IPS-20b (cell line): Measurements from ENCODE around the gene PDE6A.

Experiments
- H3K27ac ChIP-seq: one replicate; pipeline ENCODE4 v1.5.1; 2013; ENCODE audit warnings: low read length
- H3K27me3 ChIP-seq: 2 replicates; pipeline ENCODE4 v1.6.1; 2013; ENCODE audit warnings: mild to moderate bottlenecking, low read length, inconsistent platforms; ENCODE audit not compliant: insufficient read depth
- H3K36me3 ChIP-seq: 2 replicates; pipeline ENCODE4 v1.6.1; 2013; ENCODE audit warnings: low read depth, mild to moderate bottlenecking, inconsistent platforms, low read length, moderate library complexity; ENCODE audit not compliant: insufficient read depth
- H3K4me1 ChIP-seq: 2 replicates; pipeline ENCODE4 v1.6.1; 2013; ENCODE audit warnings: mild to moderate bottlenecking, control low read depth, inconsistent platforms, low read length, moderate library complexity; ENCODE audit not compliant: insufficient read depth
- H3K4me3 ChIP-seq: 2 replicates; pipeline ENCODE4 v1.5.1; 2013; ENCODE audit warnings: mild to moderate bottlenecking, low read length, inconsistent platforms
- H3K9ac ChIP-seq: 2 replicates; pipeline ENCODE4 v1.6.1; 2013; ENCODE audit warnings: low read depth, mild to moderate bottlenecking, inconsistent platforms, low read length, moderate library complexity
- H3K9me3 ChIP-seq: 2 replicates; pipeline ENCODE4 v1.6.1; 2013; ENCODE audit warnings: mild to moderate bottlenecking, low read depth, low read length, inconsistent platforms; ENCODE audit not compliant: insufficient read depth

PDE6A gene

GRCh38 chr5:149902177-149902576 is 42.4 kb downstream of the PDE6A start:
- no peak overlapping the region for H3K9ac ChIP-seq
- H3K4me3 ChIP-seq, result no peak overlapping the region
- H3K27ac ChIP-seq, result no peak overlapping the region

GRCh38 chr5:149901511-149901910 is 43.1 kb downstream of the PDE6A start:
- Histone ChIP-seq H3K36me3 (no peaks in the 10 kb centered on the region), H3K9ac (no peak overlapping the region), H3K9me3 (no peaks in the 10 kb centered on the region), H3K4me1 (no peaks in the 10 kb centered on the region), H3K27me3 (no peaks in the 10 kb centered on the region), H3K27ac (no peak overlapping the region), H3K4me3 (no peak overlapping the region)

More at GRCh38 chr5:149902177-149902576, 42.4 kb downstream of the PDE6A start:
- no peaks in the 10 kb centered on the region for H3K27me3 ChIP-seq
- no peaks in the 10 kb centered on the region for H3K36me3 ChIP-seq
- H3K9me3 ChIP-seq, result no peaks in the 10 kb centered on the region
- H3K4me1 ChIP-seq, result no peaks in the 10 kb centered on the region

- Histone ChIP-seq H3K4me1 (no peaks in the 10 kb centered on the region), H3K9me3 (no peaks in the 10 kb centered on the region), H3K27ac (no peak overlapping the region), H3K4me3 (no peak overlapping the region), H3K9ac (no peak overlapping the region), H3K36me3 (no peaks in the 10 kb centered on the region), H3K27me3 (no peaks in the 10 kb centered on the region)
Observed at GRCh38 chr5:149900390-149900789, 44.2 kb downstream of the PDE6A start.

GRCh38 chr5:149898811-149899210 is 45.8 kb downstream of the PDE6A start:
- Histone ChIP-seq H3K27ac (no peak overlapping the region), H3K9ac (no peak overlapping the region), H3K4me1 (no peaks in the 10 kb centered on the region), H3K27me3 (no peaks in the 10 kb centered on the region), H3K36me3 (no peaks in the 10 kb centered on the region), H3K9me3 (no peaks in the 10 kb centered on the region), H3K4me3 (no peak overlapping the region)

GRCh38 chr5:149895416-149896345 is 48.9 kb downstream of the PDE6A start:
- Histone ChIP-seq H3K36me3 (no peaks in the 10 kb centered on the region), H3K27me3 (no peaks in the 10 kb centered on the region), H3K4me1 (no peaks in the 10 kb centered on the region), H3K9ac (no peak overlapping the region), H3K4me3 (no peak overlapping the region), H3K9me3 (no peaks in the 10 kb centered on the region), H3K27ac (no peak overlapping the region)

GRCh38 chr5:149894237-149894636 is 50.4 kb downstream of the PDE6A start:
- Histone ChIP-seq H3K4me1 (no peaks in the 10 kb centered on the region), H3K9me3 (no peaks in the 10 kb centered on the region), H3K27me3 (no peaks in the 10 kb centered on the region), H3K4me3 (no peak overlapping the region), H3K36me3 (no peaks in the 10 kb centered on the region), H3K27ac (no peak overlapping the region), H3K9ac (no peak overlapping the region)

- Histone ChIP-seq H3K9me3 (no peaks in the 10 kb centered on the region), H3K27me3 (no peaks in the 10 kb centered on the region), H3K36me3 (no peaks in the 10 kb centered on the region), H3K27ac (no peak overlapping the region), H3K9ac (no peak overlapping the region), H3K4me3 (no peak overlapping the region), H3K4me1 (no peaks in the 10 kb centered on the region)
Observed at GRCh38 chr5:149893403-149893931, 51.1 kb downstream of the PDE6A start.

GRCh38 chr5:149892594-149892993 is 52.0 kb downstream of the PDE6A start:
- no peak overlapping the region for H3K27ac ChIP-seq
- H3K9me3 ChIP-seq, result no peaks in the 10 kb centered on the region
- H3K36me3 ChIP-seq, result no peaks in the 10 kb centered on the region
- no peaks in the 10 kb centered on the region for H3K27me3 ChIP-seq
- no peak overlapping the region for H3K9ac ChIP-seq
- no peaks in the 10 kb centered on the region for H3K4me1 ChIP-seq
- no peak overlapping the region for H3K4me3 ChIP-seq

- Histone ChIP-seq H3K9me3 (no peaks in the 10 kb centered on the region), H3K36me3 (no peaks in the 10 kb centered on the region), H3K27ac (no peak overlapping the region), H3K27me3 (no peaks in the 10 kb centered on the region), H3K4me1 (no peaks in the 10 kb centered on the region), H3K4me3 (no peak overlapping the region), H3K9ac (no peak overlapping the region)
Observed at GRCh38 chr5:149888280-149888679, 56.3 kb downstream of the PDE6A start.

GRCh38 chr5:149887622-149888183 is 56.9 kb downstream of the PDE6A start:
- H3K36me3 ChIP-seq, result no peaks in the 10 kb centered on the region
- no peak overlapping the region for H3K4me3 ChIP-seq
- no peak overlapping the region for H3K9ac ChIP-seq
- H3K4me1 ChIP-seq, result no peaks in the 10 kb centered on the region
- H3K27ac ChIP-seq, result no peak overlapping the region
- no peaks in the 10 kb centered on the region for H3K9me3 ChIP-seq
- no peaks in the 10 kb centered on the region for H3K27me3 ChIP-seq

- Histone ChIP-seq H3K36me3 (no peaks in the 10 kb centered on the region), H3K27ac (no peak overlapping the region), H3K9ac (no peak overlapping the region), H3K27me3 (no peaks in the 10 kb centered on the region), H3K4me1 (no peaks in the 10 kb centered on the region), H3K4me3 (no peak overlapping the region), H3K9me3 (no peaks in the 10 kb centered on the region)
Observed at GRCh38 chr5:149886692-149887470, 57.7 kb downstream of the PDE6A start.
